Bronchial epithelial cell (primary cell): ENCODE measurements around the gene UCP3. TPM values are rescaled to one million over a fixed set of nuclear protein-coding genes. Genes with fewer than 3 reads are reported as not detected.

Experiments
- DNase-seq: peaks from one replicate; pipeline ENCODE4 v3.0.0-alpha.2; 2010; ENCODE audit warnings: low read depth
- FAIRE-seq: peaks from 2 replicates; lab custom pipeline; 2011; peaks lifted over from hg19 to GRCh38; lab: Jason Lieb, UNC
- H3K27me3 ChIP-seq: 2 replicates; pipeline ENCODE4 v1.5.1; 2011; ENCODE audit warnings: low read length; ENCODE audit not compliant: control insufficient read depth, insufficient read depth
- H3K36me3 ChIP-seq: 2 replicates; pipeline ENCODE4 v1.5.1; 2011; ENCODE audit warnings: low read length; ENCODE audit not compliant: control insufficient read depth, insufficient read depth
- H3K4me3 ChIP-seq: 2 replicates; pipeline ENCODE4 v1.5.1; 2011; ENCODE audit warnings: mild to moderate bottlenecking, low read depth, low read length, control low read depth
- CTCF ChIP-seq: IDR thresholded peaks from 2 replicates; pipeline ENCODE4 v1.5.1; 2011; ENCODE audit warnings: mild to moderate bottlenecking, moderate library complexity, low read length, control low read depth, inconsistent platforms; ENCODE audit not compliant: insufficient read depth, severe bottlenecking
- total RNA-seq: library from RNA; depleted of rRNA; stranded (reverse); fragments of >200 nt; gene quantifications from 2 replicates; pipeline ENCODE4 v1.2.1, GENCODE V29; 2014

The UCP3 gene
- total RNA-seq, 1 donor from 2014 or later = under 0.01 TPM

- no peak for DNase-seq
- H3K27me3 ChIP-seq = no peaks in the 10 kb centered on the region
- no peak for FAIRE-seq
- H3K4me3 ChIP-seq = no peak overlapping the region
- H3K36me3 ChIP-seq = no peaks in the 10 kb centered on the region
- TF ChIP-seq CTCF = no peak
Measured at GRCh38 chr11:74015919-74016684, 7.2 kb upstream of the UCP3 start.

GRCh38 chr11:74014880-74015279 is 6.0 kb upstream of the UCP3 start:
- TF ChIP-seq CTCF = no peak
- Histone ChIP-seq H3K4me3 (no peak overlapping the region), H3K36me3 (no peaks in the 10 kb centered on the region), H3K27me3 (no peaks in the 10 kb centered on the region)
- no peak for DNase-seq
- FAIRE-seq = no peak

- no peak for DNase-seq
- no peaks in the 10 kb centered on the region for H3K27me3 ChIP-seq
- FAIRE-seq = no peak
- TF ChIP-seq CTCF = no peak
- H3K36me3 ChIP-seq = no peaks in the 10 kb centered on the region
- H3K4me3 ChIP-seq = no peak overlapping the region
Measured at GRCh38 chr11:74013141-74013540, 4.3 kb upstream of the UCP3 start.

- no peak for DNase-seq
- FAIRE-seq = no peak
- H3K36me3 ChIP-seq = no peaks in the 10 kb centered on the region
- H3K4me3 ChIP-seq = no peak overlapping the region
- no peak for TF ChIP-seq CTCF
- H3K27me3 ChIP-seq = no peaks in the 10 kb centered on the region
Measured at GRCh38 chr11:74012074-74012809, 3.4 kb upstream of the UCP3 start.

GRCh38 chr11:74011360-74012073 is 2.6 kb upstream of the UCP3 start:
- FAIRE-seq (no peak), DNase-seq (no peak)
- no peak for TF ChIP-seq CTCF
- H3K4me3 ChIP-seq = no peak overlapping the region
- H3K27me3 ChIP-seq = no peaks in the 10 kb centered on the region
- no peaks in the 10 kb centered on the region for H3K36me3 ChIP-seq
